ENCODE data around the gene PLXNA2. TPM values are rescaled to one million over a fixed set of nuclear protein-coding genes. Genes with fewer than 3 reads are reported as not detected.

The PLXNA2 gene
- total RNA-seq, 2 experiments from 2014 or later, result 0.23 TPM; not detected in 1

DNA sequence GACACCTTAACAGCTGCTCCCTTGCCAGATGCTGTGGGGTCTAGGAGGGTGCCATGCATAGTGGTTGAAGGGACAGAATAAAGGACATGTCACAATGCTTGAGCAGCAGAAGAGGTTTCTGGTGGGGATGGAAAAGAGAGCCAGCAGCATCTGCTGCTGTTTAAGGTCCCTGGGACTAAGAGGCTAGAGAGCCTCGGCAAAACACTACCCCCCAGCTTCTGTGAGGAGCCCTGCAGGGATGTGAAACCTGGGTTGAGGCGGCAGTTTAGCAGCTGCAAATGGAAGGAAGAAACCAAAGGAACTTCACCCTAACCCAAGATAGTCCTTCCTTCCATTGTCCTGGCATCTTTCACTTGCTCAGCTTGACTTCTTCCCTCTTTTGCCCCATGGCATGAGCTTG is 39.4 kb downstream of the PLXNA2 start:
- ChIA-PET POLR2A (no interaction called here), CTCF (ENCODE audit: unreplicated experiment) (no interaction called here)
- Histone ChIP-seq H3K4me1 (ENCODE audit: insufficient read depth, low read length, poor library complexity, severe bottlenecking) (no peaks in the 10 kb centered on the region), H3K9me2 (ENCODE audit: insufficient read depth, low read length) (no peaks in the 10 kb centered on the region), H3K36me3 (ENCODE audit: insufficient read depth, low read length) (no peaks in the 10 kb centered on the region), H3K4me2 (ENCODE audit: low read length) (no peak overlapping the region), H3K79me2 (ENCODE audit: insufficient read depth, low read depth, low read length) (no peaks in the 10 kb centered on the region), H3K27ac (ENCODE audit: low read depth, low read length, poor library complexity, severe bottlenecking) (no peak overlapping the region), H4K20me1 (ENCODE audit: insufficient read depth, low read length) (no peaks in the 10 kb centered on the region), H3K4me3 (ENCODE audit: low read depth, low read length, poor library complexity, severe bottlenecking) (no peak overlapping the region), H2AFZ (ENCODE audit: low read length) (no peak overlapping the region), H3K9me3 (ENCODE audit: low read length) (no peaks in the 10 kb centered on the region)
- no TSS peak for BruUV-seq (replicated peaks)
- TF ChIP-seq EZH2phosphoT487 (IDR thresholded peaks at IDR 0.05; ENCODE audit: borderline replicate concordance, low read depth, low read length), result no peak
- TF ChIP-seq, protein P1, sequence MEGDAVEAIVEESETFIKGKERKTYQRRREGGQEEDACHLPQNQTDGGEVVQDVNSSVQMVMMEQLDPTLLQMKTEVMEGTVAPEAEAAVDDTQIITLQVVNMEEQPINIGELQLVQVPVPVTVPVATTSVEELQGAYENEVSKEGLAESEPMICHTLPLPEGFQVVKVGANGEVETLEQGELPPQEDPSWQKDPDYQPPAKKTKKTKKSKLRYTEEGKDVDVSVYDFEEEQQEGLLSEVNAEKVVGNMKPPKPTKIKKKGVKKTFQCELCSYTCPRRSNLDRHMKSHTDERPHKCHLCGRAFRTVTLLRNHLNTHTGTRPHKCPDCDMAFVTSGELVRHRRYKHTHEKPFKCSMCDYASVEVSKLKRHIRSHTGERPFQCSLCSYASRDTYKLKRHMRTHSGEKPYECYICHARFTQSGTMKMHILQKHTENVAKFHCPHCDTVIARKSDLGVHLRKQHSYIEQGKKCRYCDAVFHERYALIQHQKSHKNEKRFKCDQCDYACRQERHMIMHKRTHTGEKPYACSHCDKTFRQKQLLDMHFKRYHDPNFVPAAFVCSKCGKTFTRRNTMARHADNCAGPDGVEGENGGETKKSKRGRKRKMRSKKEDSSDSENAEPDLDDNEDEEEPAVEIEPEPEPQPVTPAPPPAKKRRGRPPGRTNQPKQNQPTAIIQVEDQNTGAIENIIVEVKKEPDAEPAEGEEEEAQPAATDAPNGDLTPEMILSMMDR (conservative IDR thresholded peaks at IDR 0.05; ENCODE audit: low read length), result no peak
- intact Hi-C loops (cut with micrococcal nuclease; ENCODE audit: unreplicated experiment), result no loop called here
- DNase-seq (ENCODE audit: low spot score), result peak; percentile 2

- no peaks in the 10 kb centered on the region for H3K79me2 ChIP-seq (ENCODE audit: insufficient read depth, low read depth, low read length)
- CTCF ChIA-PET (ENCODE audit: unreplicated experiment), result no interaction called here
- no peaks in the 10 kb centered on the region for H3K9me3 ChIP-seq (ENCODE audit: low read length)
- no peaks in the 10 kb centered on the region for H3K4me1 ChIP-seq (ENCODE audit: insufficient read depth, low read length, poor library complexity, severe bottlenecking)
- H3K36me3 ChIP-seq (ENCODE audit: insufficient read depth, low read length), result no peaks in the 10 kb centered on the region
- no peaks in the 10 kb centered on the region for H4K20me1 ChIP-seq (ENCODE audit: insufficient read depth, low read length)
- POLR2A ChIA-PET, result no interaction called here
- no peak for DNase-seq (ENCODE audit: low spot score)
- no peak overlapping the region for H2AFZ ChIP-seq (ENCODE audit: low read length)
- no TSS peak for BruUV-seq (replicated peaks)
- no peaks in the 10 kb centered on the region for H3K9me2 ChIP-seq (ENCODE audit: insufficient read depth, low read length)
- no peak overlapping the region for H3K27ac ChIP-seq (ENCODE audit: low read depth, low read length, poor library complexity, severe bottlenecking)
- intact Hi-C loops (cut with micrococcal nuclease; ENCODE audit: unreplicated experiment), result no loop called here
- no peak overlapping the region for H3K4me2 ChIP-seq (ENCODE audit: low read length)
- TF ChIP-seq EZH2phosphoT487 (IDR thresholded peaks at IDR 0.05; ENCODE audit: borderline replicate concordance, low read depth, low read length), result no peak
- TF ChIP-seq, protein P1 (conservative IDR thresholded peaks at IDR 0.05; ENCODE audit: low read length), result no peak
- no peak overlapping the region for H3K4me3 ChIP-seq (ENCODE audit: low read depth, low read length, poor library complexity, severe bottlenecking)
Measured at GRCh38 chr1:208203848-208204609, 40.2 kb downstream of the PLXNA2 start.

GRCh38 chr1:208203127-208203847 is 40.9 kb downstream of the PLXNA2 start:
- BruUV-seq (replicated peaks), result no TSS peak
- no peak for DNase-seq (ENCODE audit: low spot score)
- H3K9me3 ChIP-seq (ENCODE audit: low read length), result no peaks in the 10 kb centered on the region
- CTCF ChIA-PET (ENCODE audit: unreplicated experiment), result interaction anchor here (0.6 kb wide), 1 partner anchor 48 kb away, joined by 11 read pairs; no protein-coding TSS in a partner anchor
- no peaks in the 10 kb centered on the region for H4K20me1 ChIP-seq (ENCODE audit: insufficient read depth, low read length)
- no peak overlapping the region for H2AFZ ChIP-seq (ENCODE audit: low read length)
- no peak overlapping the region for H3K4me3 ChIP-seq (ENCODE audit: low read depth, low read length, poor library complexity, severe bottlenecking)
- no peaks in the 10 kb centered on the region for H3K4me1 ChIP-seq (ENCODE audit: insufficient read depth, low read length, poor library complexity, severe bottlenecking)
- no peaks in the 10 kb centered on the region for H3K9me2 ChIP-seq (ENCODE audit: insufficient read depth, low read length)
- H3K4me2 ChIP-seq (ENCODE audit: low read length), result no peak overlapping the region
- TF ChIP-seq, protein P1 (conservative IDR thresholded peaks at IDR 0.05; ENCODE audit: low read length), result no peak
- no peak for TF ChIP-seq EZH2phosphoT487 (IDR thresholded peaks at IDR 0.05; ENCODE audit: borderline replicate concordance, low read depth, low read length)
- H3K36me3 ChIP-seq (ENCODE audit: insufficient read depth, low read length), result no peaks in the 10 kb centered on the region
- H3K27ac ChIP-seq (ENCODE audit: low read depth, low read length, poor library complexity, severe bottlenecking), result no peak overlapping the region
- POLR2A ChIA-PET, result no interaction called here
- H3K79me2 ChIP-seq (ENCODE audit: insufficient read depth, low read depth, low read length), result no peaks in the 10 kb centered on the region
- intact Hi-C loops (cut with micrococcal nuclease; ENCODE audit: unreplicated experiment), result no loop called here

All from OCI-LY7 (cell line).